CD4-positive, alpha-beta T cell treated with Interleukin-10 for 1 hour (primary cell): ENCODE measurements around the gene IRAK1.
"Not testable (repeated sequence)": the region's sequence is repeated elsewhere in the genome, so short reads cannot be mapped to it uniquely, and the experiment has no call there.

Source experiments
- DNase-seq: peaks from one replicate; pipeline ENCODE4 v3.0.0-alpha.2; 2020

IRAK1 gene

GRCh38 chrX:154018518-154019060, 1.1 kb downstream of the IRAK1 start:
- no peak for DNase-seq

DNA sequence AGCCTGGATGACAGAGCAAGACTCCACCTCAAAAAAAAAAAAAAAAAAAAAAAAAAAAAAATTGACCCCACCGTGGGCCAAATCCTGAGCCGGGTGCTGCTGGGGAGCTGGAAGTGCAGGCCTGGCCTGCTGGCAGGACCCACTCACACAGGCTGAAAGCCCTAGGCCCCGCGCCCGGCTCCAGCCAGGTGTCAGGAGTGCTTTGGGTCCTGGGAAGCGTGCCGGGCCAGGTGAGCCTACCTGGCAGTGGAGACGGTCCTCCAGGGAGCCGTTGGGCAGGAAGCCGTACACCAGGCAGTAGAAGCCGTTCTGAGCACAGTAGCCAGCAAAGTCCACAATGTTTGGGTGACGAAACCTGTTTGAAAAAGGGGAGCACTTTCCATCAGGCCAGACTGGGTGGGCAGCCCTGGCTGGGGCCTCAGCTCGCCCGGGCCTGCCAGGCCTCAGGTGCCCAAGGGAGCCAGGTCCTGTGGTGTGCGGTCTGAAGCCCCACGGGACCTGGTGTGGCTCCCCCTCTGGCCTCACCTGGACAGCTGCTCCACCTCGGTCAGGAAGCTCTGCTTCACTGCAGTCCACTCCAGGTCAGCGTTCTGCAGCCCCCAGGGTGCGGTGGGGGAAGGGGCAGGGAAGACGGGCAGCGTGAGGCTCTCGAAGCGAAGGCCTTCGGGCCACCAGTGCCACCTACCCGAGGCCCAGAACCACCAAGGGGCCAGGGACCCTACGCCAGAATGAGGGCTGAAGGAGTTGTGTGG, 1.8 kb downstream of the IRAK1 start:
- no peak for DNase-seq

- DNase-seq: no peak
Measured at GRCh38 chrX:154016366-154017076, 3.2 kb downstream of the IRAK1 start.

DNA sequence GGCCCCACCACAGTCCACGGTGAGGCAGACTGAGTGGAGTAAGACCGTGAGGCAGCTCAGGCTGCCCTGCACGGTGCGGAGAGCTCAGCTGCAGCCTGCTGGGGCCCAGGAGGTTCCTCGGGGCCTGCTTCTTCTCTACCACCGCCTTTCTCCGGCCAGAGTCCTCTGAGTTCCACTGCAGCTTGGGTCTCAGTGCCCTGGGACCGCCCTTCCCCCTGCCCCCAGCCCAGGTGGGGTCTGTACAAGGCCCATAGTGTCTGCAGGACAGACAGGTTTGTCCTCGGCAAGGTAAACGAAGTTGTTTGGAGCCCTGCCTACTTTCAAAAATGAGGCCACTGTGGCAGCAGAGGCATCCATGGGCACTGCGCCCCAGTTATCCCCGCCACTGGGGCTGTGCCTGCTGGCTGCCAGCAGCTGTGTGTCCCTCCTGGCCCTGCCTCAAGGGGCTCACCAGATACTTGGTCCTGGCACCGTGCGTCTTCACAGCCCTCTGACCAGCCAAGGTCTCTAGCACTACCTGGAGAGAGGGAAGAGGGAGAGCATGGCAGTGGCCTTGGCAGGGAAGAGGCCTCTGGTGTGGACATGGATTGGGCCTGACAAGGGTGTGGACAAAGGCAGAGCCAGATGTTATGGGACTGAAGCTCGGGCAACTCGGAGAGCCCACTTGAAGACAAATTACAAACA, 4.0 kb downstream of the IRAK1 start:
- no peak for DNase-seq

DNA sequence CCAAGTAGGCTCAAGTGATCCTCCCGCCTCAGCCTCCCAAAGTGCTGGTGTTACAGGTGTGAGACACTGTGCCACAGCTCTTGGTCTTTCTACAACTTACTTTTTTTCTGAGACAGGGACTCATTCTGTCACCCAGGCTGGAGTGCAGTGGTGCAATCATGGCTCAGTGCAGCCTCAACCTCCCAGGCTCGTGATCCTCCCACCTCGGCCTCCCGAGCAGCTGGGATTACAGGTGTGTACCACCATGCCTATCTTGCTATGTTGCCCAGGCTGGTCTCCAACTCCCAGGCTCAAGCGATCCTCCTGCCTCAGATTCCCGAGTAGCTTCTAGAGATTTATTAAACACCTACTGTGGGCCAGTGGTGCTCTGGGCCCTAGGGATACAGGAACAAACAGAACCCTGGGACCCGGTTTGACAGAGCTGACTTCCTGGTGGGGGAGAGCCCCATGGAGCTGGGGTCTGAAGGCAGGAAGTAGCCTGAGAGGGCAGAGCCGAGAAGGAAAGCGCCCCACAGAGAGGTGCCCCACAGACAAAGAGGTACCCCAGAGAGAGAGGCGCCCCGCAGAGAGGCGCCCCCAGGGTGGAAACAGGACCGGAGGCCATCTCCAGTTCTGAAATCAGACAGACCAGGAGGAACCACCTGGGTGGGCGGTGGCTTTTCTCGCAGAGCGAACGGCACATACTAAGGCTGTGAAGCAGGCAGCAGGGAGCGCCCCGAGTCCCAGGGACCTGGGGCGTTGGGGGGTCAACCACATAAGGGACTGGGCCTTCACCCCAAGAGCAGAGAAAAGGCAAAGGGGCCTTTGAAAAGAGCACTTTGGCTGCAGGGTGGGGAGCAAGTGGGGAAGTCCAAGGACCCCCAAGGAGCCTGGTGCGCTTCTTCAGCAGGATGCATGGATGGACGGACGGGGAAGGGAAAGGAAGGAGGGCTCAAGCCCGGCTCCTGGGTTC, 5.0 kb downstream of the IRAK1 start:
- no peak for DNase-seq

DNA sequence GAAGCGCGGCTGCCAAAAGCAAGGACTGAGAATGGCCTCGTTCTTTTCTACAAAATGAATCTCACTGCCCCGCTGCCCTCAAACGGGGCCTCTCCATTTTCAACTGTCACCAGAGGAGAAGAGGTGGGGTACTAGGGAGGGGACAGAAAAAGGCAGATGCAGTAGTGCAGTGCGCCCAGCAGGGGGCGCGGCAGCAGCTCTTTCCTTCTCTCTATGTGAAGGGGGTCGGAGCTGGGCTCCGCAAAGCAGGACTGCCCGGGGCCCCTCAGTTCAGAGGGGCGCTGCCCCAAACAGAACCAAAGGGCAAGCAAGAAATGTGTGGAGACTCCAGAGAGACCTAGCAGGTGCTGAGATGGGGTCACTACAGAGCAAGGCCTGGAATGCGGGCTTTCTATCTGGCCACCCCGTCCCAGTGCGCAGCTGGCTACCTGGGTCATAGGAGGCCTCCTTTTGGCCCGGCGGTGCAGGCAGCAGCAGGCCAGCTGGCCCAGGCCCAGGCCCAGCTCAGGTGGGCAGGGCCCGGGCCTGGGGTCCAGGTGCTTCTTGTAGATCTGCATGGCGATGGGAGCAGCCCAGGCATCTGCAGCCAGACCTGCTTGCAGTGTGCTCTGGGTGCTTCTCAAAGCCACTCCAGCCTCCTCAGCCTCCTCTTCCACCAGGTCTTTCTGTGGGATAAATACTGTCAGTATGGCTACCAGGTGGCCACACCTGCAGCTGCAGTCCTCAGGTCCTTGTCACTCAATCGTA, 5.9 kb downstream of the IRAK1 start:
- peak; percentile 62 for DNase-seq

GRCh38 chrX:154013001-154013421, 6.7 kb downstream of the IRAK1 start:
- DNase-seq: no peak

- no peak for DNase-seq
Measured at GRCh38 chrX:154012336-154012991, 7.2 kb downstream of the IRAK1 start.

DNA sequence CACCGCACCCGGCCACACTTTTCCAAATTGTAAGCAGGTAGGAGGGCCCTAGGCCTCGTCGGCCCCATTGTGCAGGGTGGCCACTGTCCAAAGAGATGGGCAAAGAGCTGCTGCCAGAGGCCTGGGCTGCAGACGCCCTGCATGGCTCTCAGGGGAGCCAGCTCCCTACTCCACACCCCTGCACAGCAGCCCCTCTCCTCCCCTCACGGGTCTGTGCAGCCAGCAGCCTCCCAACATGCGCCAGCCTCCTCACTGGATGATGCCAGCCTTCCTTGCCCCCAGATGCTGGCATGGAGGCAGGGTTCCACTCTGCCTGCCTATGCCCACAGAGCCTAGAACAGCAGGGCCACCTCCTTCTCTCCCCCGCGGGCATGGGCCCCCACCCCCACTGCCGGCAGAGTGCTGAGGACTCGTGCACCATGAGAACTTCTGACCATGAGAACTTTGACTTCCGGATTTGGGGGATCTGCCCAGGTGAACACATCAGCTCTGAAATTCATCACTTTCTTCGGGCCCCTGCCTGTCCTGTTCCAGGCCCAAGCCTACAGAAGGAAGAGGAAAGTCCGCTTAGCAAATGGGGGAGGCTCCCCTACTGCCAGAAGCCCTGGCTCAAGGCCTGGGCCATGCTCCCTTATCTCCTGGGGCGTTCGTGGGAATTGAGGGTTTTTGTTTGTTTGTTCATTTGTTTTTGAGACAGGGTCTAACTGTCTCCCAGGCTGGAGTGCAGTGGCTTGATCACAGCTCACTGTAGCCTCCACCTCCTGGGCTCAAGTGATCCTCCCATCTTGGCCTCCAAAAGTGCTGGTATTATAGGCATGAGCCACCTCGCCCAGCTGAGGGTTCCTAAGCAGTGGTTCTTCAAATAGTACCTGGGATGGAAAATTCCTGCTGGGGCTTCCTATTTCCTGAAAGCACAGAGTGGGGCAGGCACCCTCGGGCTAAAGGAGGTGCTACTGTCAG, 8.0 kb downstream of the IRAK1 start:
- no peak for DNase-seq

GRCh38 chrX:154010330-154011087, 9.2 kb downstream of the IRAK1 start:
- DNase-seq: no peak

DNA sequence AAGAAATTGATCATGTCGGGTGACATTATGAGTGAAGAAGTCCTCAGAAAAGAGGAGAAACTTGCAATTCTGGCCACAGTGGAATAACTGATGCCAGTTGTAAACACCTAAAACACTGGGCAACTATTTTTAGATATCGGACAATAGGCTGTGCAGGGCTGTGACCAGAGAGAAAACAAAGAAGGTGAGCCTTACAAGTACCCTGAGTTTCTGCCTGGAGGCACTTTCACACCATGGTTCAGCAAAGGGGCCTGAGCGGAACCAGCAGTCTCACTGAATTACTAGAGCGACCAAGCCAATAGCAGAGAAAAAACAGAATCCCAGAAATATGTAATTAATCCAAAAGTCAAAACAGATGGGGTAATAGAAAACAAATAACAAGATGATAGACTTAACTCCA, 11.2 kb downstream of the IRAK1 start:
- no peak for DNase-seq

GRCh38 chrX:154006947-154007346, 12.8 kb downstream of the IRAK1 start:
- no peak for DNase-seq

- DNase-seq: no peak
Measured at GRCh38 chrX:154004315-154004714, 15.4 kb downstream of the IRAK1 start.

GRCh38 chrX:154002215-154002719, 17.4 kb downstream of the IRAK1 start:
- peak; percentile 68 for DNase-seq

GRCh38 chrX:154000051-154000450, 19.7 kb downstream of the IRAK1 start:
- DNase-seq: no peak

GRCh38 chrX:153999359-154000037, 20.2 kb downstream of the IRAK1 start:
- DNase-seq: no peak

DNA sequence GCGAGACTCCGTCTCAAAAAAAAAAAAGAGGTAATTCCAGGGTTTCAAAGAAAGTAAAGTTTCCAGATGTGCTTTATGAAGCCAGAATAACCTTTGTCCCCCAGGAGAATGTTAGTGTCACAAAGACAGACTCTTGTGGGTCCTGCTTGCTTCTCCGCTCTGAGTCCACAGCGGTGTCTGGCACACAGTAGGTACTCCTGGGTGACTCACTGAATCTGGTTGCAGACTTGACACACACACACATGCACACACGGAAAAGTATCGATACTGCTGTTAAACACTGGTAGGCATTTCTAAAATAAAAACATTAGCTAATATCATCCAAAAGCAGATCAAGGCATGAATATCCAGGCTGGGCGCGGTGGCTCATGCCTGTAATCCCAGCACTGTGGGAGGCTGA, 24.2 kb downstream of the IRAK1 start:
- no peak for DNase-seq

- not testable (repeated sequence) for DNase-seq
Measured at GRCh38 chrX:153994398-153994797, 25.3 kb downstream of the IRAK1 start.
